Activated B cell treated with CpG ODN at 0.5 μM for 24 hours (primary cell): ENCODE data around the gene RTF1. TPM values are rescaled to one million over a fixed set of nuclear protein-coding genes. Genes with fewer than 3 reads are reported as not detected.

Source experiments
- ATAC-seq: fragments of 200-7000 bp; cut with Tn5 transposase; one replicate; pipeline ENCODE4 v1.10.0; 2021; ENCODE audit warnings: low read depth, mild to moderate bottlenecking, moderate library complexity
- CTCF ChIA-PET: fragments of 350-600 bp; sonication (Branson Sonifier 250); formaldehyde crosslinking; loops from one replicate; lab custom pipeline; 2021; ENCODE audit warnings: antibody characterized with exemption; lab: Charles Lee
- POLR2A ChIA-PET: fragments of 350-600 bp; sonication (Branson Sonifier 250); formaldehyde crosslinking; loops from one replicate; lab custom pipeline; 2021; ENCODE audit warnings: antibody characterized with exemption; lab: Charles Lee
- DNase-seq: peaks from one replicate; pipeline ENCODE4 v3.0.0; 2022
- H3K27ac Mint-ChIP-seq: one replicate; pipeline ENCODE4 v1.8.0; 2020; ENCODE audit warnings: mixed read lengths
- H3K27me3 Mint-ChIP-seq: one replicate; pipeline ENCODE4 v1.8.0; 2021; ENCODE audit warnings: mixed read lengths
- H3K36me3 Mint-ChIP-seq: one replicate; pipeline ENCODE4 v1.8.0; 2021; ENCODE audit warnings: low read depth, mixed read lengths
- H3K4me1 Mint-ChIP-seq: one replicate; pipeline ENCODE4 v1.8.0; 2021; ENCODE audit warnings: mixed read lengths
- H3K4me3 Mint-ChIP-seq: one replicate; pipeline ENCODE4 v1.8.0; 2020; ENCODE audit warnings: mild to moderate bottlenecking, mixed read lengths
- H3K9me3 Mint-ChIP-seq: one replicate; pipeline ENCODE4 v1.8.0; 2020; ENCODE audit warnings: mixed read lengths
- intact Hi-C: fragments of 100-400 bp; cut with micrococcal nuclease; formaldehyde crosslinking; loops from one replicate; pipeline ENCODE4 v1.15.1; 2024
- total RNA-seq: library from RNA; stranded (reverse); gene quantifications from 2 replicates; pipeline ENCODE4 v1.2.3, GENCODE V29; 2022
- TF ChIP-seq, protein P1 (sequence below): fragments of 200-600 bp; IDR thresholded peaks from one replicate; pipeline ENCODE4 v1.8.0; 2022; ENCODE audit warnings: antibody characterized with exemption, mild to moderate bottlenecking

The RTF1 gene
- total RNA-seq, 1 donor from 2014 or later, result 37.2 TPM

- Mint-ChIP-seq H3K9me3 (no peaks in the 10 kb centered on the region), H3K27me3 (no peaks in the 10 kb centered on the region), H3K36me3 (peaks cover 77% of the 10 kb centered on the region), H3K4me3 (no peak overlapping the region), H3K27ac (no peak overlapping the region), H3K4me1 (no peaks in the 10 kb centered on the region)
- no peak for ATAC-seq
- CTCF ChIA-PET, result no interaction called here
- TF ChIP-seq, protein P1, sequence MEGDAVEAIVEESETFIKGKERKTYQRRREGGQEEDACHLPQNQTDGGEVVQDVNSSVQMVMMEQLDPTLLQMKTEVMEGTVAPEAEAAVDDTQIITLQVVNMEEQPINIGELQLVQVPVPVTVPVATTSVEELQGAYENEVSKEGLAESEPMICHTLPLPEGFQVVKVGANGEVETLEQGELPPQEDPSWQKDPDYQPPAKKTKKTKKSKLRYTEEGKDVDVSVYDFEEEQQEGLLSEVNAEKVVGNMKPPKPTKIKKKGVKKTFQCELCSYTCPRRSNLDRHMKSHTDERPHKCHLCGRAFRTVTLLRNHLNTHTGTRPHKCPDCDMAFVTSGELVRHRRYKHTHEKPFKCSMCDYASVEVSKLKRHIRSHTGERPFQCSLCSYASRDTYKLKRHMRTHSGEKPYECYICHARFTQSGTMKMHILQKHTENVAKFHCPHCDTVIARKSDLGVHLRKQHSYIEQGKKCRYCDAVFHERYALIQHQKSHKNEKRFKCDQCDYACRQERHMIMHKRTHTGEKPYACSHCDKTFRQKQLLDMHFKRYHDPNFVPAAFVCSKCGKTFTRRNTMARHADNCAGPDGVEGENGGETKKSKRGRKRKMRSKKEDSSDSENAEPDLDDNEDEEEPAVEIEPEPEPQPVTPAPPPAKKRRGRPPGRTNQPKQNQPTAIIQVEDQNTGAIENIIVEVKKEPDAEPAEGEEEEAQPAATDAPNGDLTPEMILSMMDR, result no peak
- POLR2A ChIA-PET, result interaction anchor here (0.6 to 0.7 kb wide), 2 partner anchors 38 to 505 kb away, joined by 4 to 5 read pairs; no protein-coding TSS in a partner anchor
- DNase-seq, result no peak
- intact Hi-C loops, result no loop called here
Measured at GRCh38 chr15:41473418-41473817, 56.5 kb downstream of the RTF1 start.

GRCh38 chr15:41474436-41474835 is 57.5 kb downstream of the RTF1 start:
- intact Hi-C loops, result no loop called here
- TF ChIP-seq, protein P1, result no peak
- Mint-ChIP-seq H3K27ac (no peak overlapping the region), H3K9me3 (no peaks in the 10 kb centered on the region), H3K27me3 (no peaks in the 10 kb centered on the region), H3K36me3 (peaks cover 78% of the 10 kb centered on the region), H3K4me3 (no peak overlapping the region), H3K4me1 (no peaks in the 10 kb centered on the region)
- ChIA-PET CTCF (no interaction called here), POLR2A (interaction anchor here (0.6 kb wide), 1 partner anchor 169 kb away, joined by 4 read pairs; no protein-coding TSS in a partner anchor)
- ATAC-seq (no peak), DNase-seq (no peak)

- intact Hi-C loops, result no loop called here
- Mint-ChIP-seq H3K36me3 (peaks cover 76% of the 10 kb centered on the region), H3K27ac (no peak overlapping the region)
Measured at GRCh38 chr15:41474941-41475340, 58.0 kb downstream of the RTF1 start.

DNA sequence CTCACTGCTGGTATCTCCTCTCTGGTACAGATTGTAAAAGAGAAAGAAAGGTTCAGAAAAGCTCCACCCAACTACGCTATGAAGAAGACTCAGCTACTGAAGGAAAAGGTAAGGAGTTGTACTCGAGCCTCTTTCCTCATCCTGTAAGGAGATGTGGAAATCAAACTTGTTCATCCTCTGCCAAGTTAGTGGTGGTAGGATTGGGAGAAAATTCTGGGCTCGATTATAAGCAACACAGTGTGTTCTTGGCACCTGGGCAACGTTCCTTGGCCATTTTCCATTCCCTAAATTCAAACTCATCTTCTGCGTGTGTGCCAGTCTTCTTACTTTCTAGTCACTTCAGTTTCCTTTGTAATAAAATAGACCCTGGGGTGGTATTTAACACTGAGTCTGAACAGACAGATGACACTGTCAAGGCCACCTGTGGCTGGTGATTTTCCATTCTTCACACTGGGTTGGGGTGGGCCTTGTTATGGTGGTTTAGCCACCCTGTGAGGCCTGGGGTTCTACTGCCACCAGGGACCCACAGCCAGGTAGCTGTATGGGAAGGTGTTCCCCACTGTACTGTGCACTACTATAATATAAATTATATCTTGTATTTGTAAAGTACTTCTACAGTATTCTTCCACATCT is 59.6 kb downstream of the RTF1 start:
- ChIA-PET POLR2A (no interaction called here), CTCF (interaction anchor here (1.7 kb wide), 1 partner anchor 11 kb away, joined by 4 read pairs; no protein-coding TSS in a partner anchor)
- H3K4me3 Mint-ChIP-seq, result no peak overlapping the region
- TF ChIP-seq, protein P1, result no peak
- intact Hi-C loops, result no loop called here
- no peaks in the 10 kb centered on the region for H3K9me3 Mint-ChIP-seq
- no peak for DNase-seq
- H3K4me1 Mint-ChIP-seq, result no peaks in the 10 kb centered on the region
- no peaks in the 10 kb centered on the region for H3K27me3 Mint-ChIP-seq
- H3K27ac Mint-ChIP-seq, result no peak overlapping the region
- ATAC-seq, result no peak
- peaks cover 78% of the 10 kb centered on the region for H3K36me3 Mint-ChIP-seq

More at GRCh38 chr15:41474941-41475340, 58.0 kb downstream of the RTF1 start:
- DNase-seq (no peak), ATAC-seq (no peak)
- Mint-ChIP-seq H3K4me1 (no peaks in the 10 kb centered on the region), H3K4me3 (no peak overlapping the region), H3K27me3 (no peaks in the 10 kb centered on the region), H3K9me3 (no peaks in the 10 kb centered on the region)
- ChIA-PET POLR2A (no interaction called here), CTCF (no interaction called here)
- TF ChIP-seq, protein P1, result no peak

DNA sequence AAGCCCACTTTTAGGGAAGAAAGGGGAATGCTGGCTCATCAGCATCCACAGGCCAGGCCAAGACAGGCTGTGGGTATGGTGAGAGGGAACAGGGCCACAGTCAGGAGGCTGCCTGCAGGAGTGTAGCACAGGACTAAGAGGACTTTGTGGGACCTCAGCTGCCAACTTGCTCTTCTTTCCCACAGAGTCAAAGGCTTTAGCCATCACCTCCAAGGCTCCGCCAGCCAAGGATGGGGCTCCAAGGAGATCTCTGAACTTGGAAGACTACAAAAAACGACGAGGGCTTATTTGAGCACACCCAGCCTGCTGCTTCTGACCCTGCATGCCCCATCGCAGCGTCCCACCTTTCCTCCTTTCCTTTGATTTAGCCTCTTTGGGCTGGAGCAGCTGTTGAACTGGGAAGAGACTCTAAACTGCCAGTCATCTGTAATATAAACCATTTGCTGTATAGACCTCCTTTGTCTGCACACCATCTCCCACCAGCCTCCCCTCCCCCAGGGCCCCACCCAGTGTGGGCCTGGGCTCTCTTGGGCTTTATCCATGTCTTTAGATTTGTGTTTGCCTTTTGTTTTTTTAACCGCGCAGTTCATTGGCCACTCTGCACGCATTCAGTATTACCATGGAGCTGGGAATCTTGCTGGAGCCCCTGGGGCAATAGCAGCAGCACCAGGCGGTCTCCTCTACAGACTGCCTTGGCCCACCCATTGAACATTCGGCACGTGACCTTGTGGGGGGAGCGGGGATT is 63.7 kb downstream of the RTF1 start:
- Mint-ChIP-seq H3K4me3 (no peak overlapping the region), H3K36me3 (peaks cover 58% of the 10 kb centered on the region), H3K27me3 (no peaks in the 10 kb centered on the region), H3K27ac (no peak overlapping the region), H3K4me1 (peaks cover 19% of the 10 kb centered on the region), H3K9me3 (no peaks in the 10 kb centered on the region)
- ChIA-PET CTCF (interaction anchor here (0.8 kb wide), 1 partner anchor 15 kb away, joined by 3 read pairs; no protein-coding TSS in a partner anchor), POLR2A (interaction anchor here (0.7 kb wide), 1 partner anchor 12 kb away, joined by 3 read pairs; no protein-coding TSS in a partner anchor)
- ATAC-seq (no peak), DNase-seq (no peak)
- TF ChIP-seq, protein P1, result no peak
- intact Hi-C loops, result no loop called here
